K562 (cell line): ENCODE data around the gene LY6G6D. TPM values are rescaled to one million over a fixed set of nuclear protein-coding genes. Genes with fewer than 3 reads are reported as not detected.

Experiments used
- KAT7 ChIP-seq: sonication (generic); formaldehyde crosslinking; IDR thresholded peaks from 2 replicates; pipeline ENCODE4 v1.8.0; 2022; ENCODE audit warnings: missing genetic modification reagents, mild to moderate bottlenecking, borderline replicate concordance
- MCM2 ChIP-seq: fragments of 450-650 bp; IDR thresholded peaks from 2 replicates; pipeline ENCODE4 v1.6.1; 2017; ENCODE audit warnings: low read depth, mild to moderate bottlenecking
- TEAD1 ChIP-seq, 2 experiments: fragments of 450-650 bp in 1 of 2; sonication (generic) in 1 of 2; formaldehyde crosslinking; IDR thresholded peaks; 2 replicates each; pipeline versions ENCODE4 v1.4.0 to v1.8.0; 2020 to 2022; ENCODE audit warnings: mild to moderate bottlenecking in 2 of 2, missing genetic modification reagents in 1 of 2
- polyA plus RNA-seq, 8 experiments: library from polyadenylated mRNA; depleted of rRNA in 4 of 8; stranded (reverse) in 5 of 8; unstranded in 3 of 8; fragments of >200 nt; fragmentation: Nextera tagmentation in 2 of 8; fragmentation: Illumina TruSeq in 1 of 8; extraction: Ambion mirVana in 2 of 8; extraction: Trizol in 1 of 8; gene quantifications; 2 replicates each; pipeline versions ENCODE4 v1.2.1 to v1.2.3, GENCODE V29; 2011 to 2014; ENCODE audit warnings: inconsistent platforms in 1 of 8, missing spikeins in 1 of 8
- total RNA-seq, 7 experiments: library from RNA; depleted of rRNA in 6 of 7; stranded (reverse); fragments of >200 nt in 6 of 7; fragmentation: Illumina TruSeq in 2 of 7; extraction: Trizol in 2 of 7; gene quantifications; 2 replicates each; pipeline versions ENCODE4 v1.2.1 to v1.2.3, GENCODE V29; 2011 to 2021; ENCODE audit warnings: low replicate concordance in 1 of 7
- TF ChIP-seq, protein P1 (sequence below): sonication (generic); formaldehyde crosslinking; IDR thresholded peaks from 2 replicates; pipeline ENCODE4 v1.8.0; 2022; ENCODE audit warnings: mild to moderate bottlenecking, low read depth, missing genetic modification reagents
- TF ChIP-seq, protein P2 (sequence below): fragments of 450-650 bp; IDR thresholded peaks from 2 replicates; pipeline ENCODE4 v1.6.1; 2016; ENCODE audit warnings: low read depth
- TF ChIP-seq, protein P3 (sequence below): fragments of 450-650 bp; IDR thresholded peaks from 2 replicates; pipeline ENCODE4 v1.6.1; 2016; ENCODE audit warnings: mild to moderate bottlenecking, moderate library complexity

Gene LY6G6D
- total and polyA plus RNA-seq, 9 of the 15 experiments (the other 6 are each of a cell fraction or from before 2014, with no cell fraction given), result 0.30 to 0.38 TPM; not detected in 7

DNA sequence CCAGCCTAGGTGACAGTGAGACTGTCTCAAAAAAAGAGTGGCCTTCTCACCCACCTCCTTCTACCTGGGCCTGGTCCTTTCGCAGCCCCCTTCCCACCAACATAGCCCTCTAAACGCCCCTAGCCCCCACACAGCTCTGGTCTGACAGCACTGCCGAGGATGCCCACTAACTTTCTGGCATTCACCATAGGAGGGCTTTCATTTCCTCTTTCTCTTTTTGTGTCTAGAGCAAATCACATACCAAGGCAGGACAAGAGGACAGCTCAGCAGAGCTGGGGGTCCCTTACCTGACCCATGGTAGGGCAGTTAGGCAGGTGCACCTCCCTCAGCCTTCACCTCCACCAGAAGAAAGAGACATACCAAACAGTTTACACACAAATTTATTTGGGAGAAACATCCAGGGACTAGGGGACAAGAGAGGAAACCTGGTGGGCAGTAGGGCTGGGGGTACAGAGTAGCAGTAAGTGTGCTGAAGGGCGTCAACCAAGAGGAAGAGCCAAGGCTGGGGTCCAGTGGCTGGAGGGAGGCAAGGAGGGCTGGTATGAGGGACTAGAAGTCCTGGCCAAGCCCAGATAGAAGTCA lies 38.7 kb upstream of the LY6G6D start (continued):
- TF ChIP-seq, protein P1, sequence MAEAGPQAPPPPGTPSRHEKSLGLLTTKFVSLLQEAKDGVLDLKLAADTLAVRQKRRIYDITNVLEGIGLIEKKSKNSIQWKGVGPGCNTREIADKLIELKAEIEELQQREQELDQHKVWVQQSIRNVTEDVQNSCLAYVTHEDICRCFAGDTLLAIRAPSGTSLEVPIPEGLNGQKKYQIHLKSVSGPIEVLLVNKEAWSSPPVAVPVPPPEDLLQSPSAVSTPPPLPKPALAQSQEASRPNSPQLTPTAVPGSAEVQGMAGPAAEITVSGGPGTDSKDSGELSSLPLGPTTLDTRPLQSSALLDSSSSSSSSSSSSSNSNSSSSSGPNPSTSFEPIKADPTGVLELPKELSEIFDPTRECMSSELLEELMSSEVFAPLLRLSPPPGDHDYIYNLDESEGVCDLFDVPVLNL (CRISPR knock-in tag), result 0 out of 2 replicates have a peak, but pooled peaks have one; percentile 23
- no peak for TF ChIP-seq KAT7
- TF ChIP-seq, protein P2, sequence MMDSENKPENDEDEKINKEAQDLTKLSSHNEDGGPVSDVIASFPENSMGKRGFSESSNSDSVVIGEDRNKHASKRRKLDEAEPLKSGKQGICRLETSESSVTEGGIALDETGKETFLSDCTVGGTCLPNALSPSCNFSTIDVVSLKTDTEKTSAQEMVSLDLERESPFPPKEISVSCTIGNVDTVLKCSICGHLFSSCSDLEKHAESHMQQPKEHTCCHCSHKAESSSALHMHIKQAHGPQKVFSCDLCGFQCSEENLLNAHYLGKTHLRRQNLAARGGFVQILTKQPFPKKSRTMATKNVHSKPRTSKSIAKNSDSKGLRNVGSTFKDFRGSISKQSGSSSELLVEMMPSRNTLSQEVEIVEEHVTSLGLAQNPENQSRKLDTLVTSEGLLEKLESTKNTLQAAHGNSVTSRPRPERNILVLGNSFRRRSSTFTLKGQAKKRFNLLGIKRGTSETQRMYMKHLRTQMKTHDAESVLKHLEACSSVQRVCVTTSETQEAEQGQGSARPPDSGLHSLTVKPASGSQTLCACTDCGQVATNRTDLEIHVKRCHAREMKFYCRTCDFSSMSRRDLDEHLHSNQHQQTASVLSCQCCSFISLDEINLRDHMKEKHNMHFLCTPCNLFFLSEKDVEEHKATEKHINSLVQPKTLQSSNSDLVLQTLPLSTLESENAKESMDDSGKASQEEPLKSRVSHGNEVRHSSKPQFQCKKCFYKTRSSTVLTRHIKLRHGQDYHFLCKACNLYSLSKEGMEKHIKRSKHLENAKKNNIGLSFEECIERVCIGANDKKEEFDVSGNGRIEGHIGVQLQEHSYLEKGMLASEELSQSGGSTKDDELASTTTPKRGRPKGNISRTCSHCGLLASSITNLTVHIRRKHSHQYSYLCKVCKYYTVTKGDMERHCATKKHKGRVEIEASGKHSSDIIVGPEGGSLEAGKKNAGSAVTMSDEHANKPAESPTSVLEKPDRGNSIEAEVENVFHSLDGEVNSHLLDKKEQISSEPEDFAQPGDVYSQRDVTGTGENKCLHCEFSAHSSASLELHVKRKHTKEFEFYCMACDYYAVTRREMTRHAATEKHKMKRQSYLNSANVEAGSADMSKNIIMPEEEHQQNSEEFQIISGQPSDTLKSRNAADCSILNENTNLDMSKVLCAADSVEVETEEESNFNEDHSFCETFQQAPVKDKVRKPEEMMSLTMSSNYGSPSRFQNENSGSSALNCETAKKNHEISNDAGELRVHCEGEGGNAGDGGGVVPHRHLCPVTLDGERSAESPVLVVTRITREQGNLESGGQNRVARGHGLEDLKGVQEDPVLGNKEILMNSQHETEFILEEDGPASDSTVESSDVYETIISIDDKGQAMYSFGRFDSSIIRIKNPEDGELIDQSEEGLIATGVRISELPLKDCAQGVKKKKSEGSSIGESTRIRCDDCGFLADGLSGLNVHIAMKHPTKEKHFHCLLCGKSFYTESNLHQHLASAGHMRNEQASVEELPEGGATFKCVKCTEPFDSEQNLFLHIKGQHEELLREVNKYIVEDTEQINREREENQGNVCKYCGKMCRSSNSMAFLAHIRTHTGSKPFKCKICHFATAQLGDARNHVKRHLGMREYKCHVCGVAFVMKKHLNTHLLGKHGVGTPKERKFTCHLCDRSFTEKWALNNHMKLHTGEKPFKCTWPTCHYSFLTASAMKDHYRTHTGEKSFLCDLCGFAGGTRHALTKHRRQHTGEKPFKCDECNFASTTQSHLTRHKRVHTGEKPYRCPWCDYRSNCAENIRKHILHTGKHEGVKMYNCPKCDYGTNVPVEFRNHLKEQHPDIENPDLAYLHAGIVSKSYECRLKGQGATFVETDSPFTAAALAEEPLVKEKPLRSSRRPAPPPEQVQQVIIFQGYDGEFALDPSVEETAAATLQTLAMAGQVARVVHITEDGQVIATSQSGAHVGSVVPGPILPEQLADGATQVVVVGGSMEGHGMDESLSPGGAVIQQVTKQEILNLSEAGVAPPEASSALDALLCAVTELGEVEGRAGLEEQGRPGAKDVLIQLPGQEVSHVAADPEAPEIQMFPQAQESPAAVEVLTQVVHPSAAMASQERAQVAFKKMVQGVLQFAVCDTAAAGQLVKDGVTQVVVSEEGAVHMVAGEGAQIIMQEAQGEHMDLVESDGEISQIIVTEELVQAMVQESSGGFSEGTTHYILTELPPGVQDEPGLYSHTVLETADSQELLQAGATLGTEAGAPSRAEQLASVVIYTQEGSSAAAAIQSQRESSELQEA, result no peak
- TF ChIP-seq, protein P3, sequence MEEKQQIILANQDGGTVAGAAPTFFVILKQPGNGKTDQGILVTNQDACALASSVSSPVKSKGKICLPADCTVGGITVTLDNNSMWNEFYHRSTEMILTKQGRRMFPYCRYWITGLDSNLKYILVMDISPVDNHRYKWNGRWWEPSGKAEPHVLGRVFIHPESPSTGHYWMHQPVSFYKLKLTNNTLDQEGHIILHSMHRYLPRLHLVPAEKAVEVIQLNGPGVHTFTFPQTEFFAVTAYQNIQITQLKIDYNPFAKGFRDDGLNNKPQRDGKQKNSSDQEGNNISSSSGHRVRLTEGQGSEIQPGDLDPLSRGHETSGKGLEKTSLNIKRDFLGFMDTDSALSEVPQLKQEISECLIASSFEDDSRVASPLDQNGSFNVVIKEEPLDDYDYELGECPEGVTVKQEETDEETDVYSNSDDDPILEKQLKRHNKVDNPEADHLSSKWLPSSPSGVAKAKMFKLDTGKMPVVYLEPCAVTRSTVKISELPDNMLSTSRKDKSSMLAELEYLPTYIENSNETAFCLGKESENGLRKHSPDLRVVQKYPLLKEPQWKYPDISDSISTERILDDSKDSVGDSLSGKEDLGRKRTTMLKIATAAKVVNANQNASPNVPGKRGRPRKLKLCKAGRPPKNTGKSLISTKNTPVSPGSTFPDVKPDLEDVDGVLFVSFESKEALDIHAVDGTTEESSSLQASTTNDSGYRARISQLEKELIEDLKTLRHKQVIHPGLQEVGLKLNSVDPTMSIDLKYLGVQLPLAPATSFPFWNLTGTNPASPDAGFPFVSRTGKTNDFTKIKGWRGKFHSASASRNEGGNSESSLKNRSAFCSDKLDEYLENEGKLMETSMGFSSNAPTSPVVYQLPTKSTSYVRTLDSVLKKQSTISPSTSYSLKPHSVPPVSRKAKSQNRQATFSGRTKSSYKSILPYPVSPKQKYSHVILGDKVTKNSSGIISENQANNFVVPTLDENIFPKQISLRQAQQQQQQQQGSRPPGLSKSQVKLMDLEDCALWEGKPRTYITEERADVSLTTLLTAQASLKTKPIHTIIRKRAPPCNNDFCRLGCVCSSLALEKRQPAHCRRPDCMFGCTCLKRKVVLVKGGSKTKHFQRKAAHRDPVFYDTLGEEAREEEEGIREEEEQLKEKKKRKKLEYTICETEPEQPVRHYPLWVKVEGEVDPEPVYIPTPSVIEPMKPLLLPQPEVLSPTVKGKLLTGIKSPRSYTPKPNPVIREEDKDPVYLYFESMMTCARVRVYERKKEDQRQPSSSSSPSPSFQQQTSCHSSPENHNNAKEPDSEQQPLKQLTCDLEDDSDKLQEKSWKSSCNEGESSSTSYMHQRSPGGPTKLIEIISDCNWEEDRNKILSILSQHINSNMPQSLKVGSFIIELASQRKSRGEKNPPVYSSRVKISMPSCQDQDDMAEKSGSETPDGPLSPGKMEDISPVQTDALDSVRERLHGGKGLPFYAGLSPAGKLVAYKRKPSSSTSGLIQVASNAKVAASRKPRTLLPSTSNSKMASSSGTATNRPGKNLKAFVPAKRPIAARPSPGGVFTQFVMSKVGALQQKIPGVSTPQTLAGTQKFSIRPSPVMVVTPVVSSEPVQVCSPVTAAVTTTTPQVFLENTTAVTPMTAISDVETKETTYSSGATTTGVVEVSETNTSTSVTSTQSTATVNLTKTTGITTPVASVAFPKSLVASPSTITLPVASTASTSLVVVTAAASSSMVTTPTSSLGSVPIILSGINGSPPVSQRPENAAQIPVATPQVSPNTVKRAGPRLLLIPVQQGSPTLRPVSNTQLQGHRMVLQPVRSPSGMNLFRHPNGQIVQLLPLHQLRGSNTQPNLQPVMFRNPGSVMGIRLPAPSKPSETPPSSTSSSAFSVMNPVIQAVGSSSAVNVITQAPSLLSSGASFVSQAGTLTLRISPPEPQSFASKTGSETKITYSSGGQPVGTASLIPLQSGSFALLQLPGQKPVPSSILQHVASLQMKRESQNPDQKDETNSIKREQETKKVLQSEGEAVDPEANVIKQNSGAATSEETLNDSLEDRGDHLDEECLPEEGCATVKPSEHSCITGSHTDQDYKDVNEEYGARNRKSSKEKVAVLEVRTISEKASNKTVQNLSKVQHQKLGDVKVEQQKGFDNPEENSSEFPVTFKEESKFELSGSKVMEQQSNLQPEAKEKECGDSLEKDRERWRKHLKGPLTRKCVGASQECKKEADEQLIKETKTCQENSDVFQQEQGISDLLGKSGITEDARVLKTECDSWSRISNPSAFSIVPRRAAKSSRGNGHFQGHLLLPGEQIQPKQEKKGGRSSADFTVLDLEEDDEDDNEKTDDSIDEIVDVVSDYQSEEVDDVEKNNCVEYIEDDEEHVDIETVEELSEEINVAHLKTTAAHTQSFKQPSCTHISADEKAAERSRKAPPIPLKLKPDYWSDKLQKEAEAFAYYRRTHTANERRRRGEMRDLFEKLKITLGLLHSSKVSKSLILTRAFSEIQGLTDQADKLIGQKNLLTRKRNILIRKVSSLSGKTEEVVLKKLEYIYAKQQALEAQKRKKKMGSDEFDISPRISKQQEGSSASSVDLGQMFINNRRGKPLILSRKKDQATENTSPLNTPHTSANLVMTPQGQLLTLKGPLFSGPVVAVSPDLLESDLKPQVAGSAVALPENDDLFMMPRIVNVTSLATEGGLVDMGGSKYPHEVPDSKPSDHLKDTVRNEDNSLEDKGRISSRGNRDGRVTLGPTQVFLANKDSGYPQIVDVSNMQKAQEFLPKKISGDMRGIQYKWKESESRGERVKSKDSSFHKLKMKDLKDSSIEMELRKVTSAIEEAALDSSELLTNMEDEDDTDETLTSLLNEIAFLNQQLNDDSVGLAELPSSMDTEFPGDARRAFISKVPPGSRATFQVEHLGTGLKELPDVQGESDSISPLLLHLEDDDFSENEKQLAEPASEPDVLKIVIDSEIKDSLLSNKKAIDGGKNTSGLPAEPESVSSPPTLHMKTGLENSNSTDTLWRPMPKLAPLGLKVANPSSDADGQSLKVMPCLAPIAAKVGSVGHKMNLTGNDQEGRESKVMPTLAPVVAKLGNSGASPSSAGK, result no peak
- TF ChIP-seq TEAD1 (CRISPR knock-in tag; IDR thresholded peaks at IDR 0.05), result no peak
- 0 out of 2 replicates have a peak, but pooled peaks have one; percentile 35 for TF ChIP-seq MCM2
